Measurements from ENCODE around the gene TOPORS.

GRCh38 chr9:32526707-32527048 lies 25.7 kb downstream of the TOPORS start:
- TF ChIP-seq GATA2 (IDR thresholded peaks at IDR 0.05; ENCODE audit: low read depth, low read length) (no peak), GATA3 (IDR thresholded peaks at IDR 0.05; ENCODE audit: low read depth, low read length) (no peak)

Data from SH-SY5Y (cell line).